D341Med (cell line): ENCODE measurements around the gene KRT71.
"Not testable (repeated sequence)": the region's sequence is repeated elsewhere in the genome, so short reads cannot be mapped to it uniquely, and the experiment has no call there.

Experiments
- DNase-seq: peaks from one replicate; pipeline ENCODE4 v3.0.0; 2012; ENCODE audit warnings: low spot score

KRT71 gene

DNA sequence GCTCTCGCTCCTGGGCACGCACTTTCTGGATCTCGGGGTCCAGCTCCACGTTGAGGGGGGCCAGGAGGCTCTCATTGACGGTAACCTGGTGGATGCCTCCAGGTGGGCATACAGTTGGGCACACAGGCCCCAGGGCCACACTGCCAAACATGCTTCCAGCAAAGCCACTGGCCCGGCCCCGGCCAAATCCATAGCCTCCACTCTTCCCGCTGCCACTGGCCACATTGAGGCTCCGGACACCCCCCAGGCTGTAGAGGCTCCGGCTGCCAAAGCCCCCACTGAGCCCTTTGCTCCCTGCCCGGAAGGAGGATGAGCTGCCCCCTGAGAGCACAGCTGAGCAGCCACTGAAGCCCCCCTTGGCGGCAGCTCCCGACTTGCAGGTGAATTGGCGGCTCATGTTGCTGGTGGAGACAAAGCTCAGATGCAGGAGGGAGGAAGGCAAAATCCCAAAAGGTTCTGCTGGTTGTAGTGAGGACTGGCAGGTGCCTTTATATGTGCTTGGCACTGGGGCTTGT, at the start of gene KRT71:
Gene KRT71, minus strand, starts transcription at position 465 of the 515 bp plus-strand sequence. Its CDS starts 68 bp downstream, at position 397.
- DNase-seq = no peak

DNA sequence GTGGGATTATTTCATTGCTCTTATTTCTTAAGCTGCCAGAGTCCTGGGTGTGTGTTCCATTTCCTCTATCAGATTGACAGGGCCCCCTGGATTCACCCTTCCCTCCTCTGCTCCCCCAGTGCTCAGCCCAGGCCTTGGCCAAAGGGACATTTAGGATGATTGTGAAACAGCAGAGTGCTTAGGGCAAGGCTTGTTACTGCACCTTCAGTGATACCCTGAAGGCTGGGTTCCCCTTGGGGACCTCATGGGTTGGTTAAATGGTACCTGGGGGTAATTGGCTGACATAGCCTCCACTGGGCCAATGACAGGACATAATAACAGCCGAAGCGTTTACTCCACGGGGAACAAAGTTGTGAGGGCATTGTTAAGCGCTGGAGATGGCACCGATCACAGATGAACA, 49.6 kb upstream of the KRT71 start:
- DNase-seq = no peak

DNA sequence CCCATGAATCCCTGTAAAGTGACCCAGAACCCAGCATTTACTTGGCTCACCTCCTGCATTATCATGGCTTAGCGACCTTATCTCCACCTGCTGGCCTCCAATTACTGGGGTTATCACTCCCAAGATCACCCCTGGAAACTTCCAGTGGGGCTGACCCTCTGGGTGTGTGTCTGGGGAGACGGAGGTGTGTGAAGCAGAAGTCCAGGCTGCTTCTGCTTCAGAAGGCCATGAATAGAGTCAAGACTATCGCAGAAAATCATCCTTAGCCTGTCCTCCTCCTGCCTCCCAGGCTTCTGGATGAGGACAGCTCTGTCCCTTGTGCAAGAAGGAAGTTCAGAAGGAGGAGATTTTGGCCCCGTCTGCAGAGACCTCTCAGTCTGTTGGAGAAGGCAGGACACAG, 48.7 kb upstream of the KRT71 start:
- peak; percentile 5 for DNase-seq

DNA sequence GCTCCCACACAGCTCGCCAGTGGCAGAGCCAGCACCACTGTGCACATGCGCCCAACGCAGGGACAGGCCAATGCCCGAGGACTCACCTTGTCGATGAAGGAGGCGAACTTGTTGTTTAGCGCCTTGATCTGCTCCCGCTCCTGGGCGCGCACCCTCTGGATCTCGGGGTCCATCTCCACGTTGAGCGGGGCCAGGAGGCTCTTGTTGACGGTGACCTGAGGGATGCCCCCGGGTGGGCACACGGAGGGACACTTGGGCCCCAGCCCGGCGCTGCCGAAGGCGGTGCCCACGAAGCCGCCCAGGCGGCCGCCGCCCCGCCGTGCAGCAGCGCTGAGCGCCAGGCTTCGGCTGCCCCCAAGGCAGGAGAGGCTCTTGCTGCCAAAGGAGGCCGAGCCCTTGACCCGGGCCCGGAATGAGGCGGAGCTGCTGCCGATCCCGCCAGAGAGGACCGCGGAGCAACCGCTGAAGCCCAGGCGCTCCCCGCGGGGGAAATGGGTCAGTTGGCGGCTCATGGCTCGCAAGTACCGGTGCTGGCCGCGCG, 48.1 kb upstream of the KRT71 start, which contains the start of gene KRT72:
Gene KRT72, minus strand, starts transcription at position 523 of the 541 bp plus-strand sequence. Its CDS starts 11 bp downstream, at position 512.
- DNase-seq = no peak

DNA sequence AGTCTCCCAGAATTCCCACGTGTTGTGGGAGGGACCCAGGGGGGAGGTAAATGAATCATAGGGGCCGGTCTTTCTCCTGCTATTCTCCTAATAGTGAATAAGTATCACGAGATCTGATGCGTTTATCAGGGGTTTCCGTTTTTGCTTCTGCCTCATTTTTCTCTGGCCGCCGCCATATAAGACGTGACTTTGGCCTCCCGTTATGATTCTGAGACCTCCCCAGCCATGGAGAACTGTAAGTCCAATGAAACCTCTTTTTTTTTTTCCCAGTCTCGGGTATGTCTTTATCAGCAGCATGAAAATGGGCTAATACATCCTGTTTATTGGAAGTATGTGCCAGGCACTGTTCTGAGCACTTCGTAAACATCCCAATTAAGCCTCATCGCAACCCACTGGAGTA, 47.5 kb upstream of the KRT71 start:
- no peak for DNase-seq

DNA sequence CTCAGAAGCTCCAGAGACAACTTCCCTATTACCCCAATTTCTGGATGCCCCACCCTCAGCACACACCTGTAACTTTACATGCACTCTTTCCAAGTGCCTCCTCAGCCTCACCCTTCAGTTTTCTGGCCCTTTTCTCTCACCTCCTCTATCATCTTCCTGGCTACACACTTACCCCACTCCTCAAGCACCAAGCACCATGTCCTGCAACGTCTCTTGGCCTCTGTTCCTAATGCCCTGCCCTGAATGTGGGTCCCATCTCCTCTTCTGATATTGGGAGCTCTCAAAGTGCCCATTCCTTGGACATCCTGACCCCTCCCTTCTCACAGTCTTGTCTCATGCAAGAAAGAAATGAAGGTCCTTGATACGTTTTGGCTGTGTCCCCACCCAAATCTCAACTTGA, 47.1 kb upstream of the KRT71 start:
- DNase-seq = no peak

DNA sequence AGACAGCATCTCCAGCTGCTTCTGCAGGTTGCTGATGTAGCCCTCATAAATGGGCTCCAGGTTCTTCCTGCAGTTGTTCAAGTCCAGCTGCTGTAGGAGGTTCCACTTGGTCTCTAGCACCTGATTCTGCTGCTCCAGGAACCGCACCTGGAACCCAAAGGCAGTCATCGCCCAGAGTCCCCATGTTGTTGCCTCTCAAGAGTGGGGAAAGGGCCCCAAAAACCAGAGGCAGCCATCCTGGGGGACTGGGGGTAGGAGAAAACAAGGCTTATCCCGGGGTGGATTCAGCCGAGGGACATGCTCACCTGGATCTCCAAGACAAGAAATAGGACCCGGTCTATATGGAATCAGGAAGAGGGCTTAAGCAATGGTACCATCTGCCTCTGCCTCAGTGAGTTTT, 46.0 kb upstream of the KRT71 start:
- no peak for DNase-seq

DNA sequence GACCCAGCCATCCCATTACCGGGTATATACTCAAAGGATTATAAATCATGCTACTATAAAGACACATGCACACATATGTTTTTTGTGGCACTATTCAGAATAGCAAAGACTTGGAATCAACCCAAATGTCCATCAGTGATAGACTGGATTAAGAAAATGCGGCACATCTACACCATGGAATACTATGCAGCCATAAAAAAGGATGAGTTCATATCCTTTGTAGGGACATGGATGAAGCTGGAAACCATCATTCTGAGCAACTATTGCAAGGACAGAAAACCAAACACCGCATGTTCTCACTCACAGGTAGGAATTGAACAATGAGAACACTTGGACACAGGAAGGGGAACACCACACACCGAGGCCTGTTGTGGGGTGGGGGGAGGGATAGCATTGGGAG, 41.3 kb upstream of the KRT71 start:
- DNase-seq = not testable (repeated sequence)

DNA sequence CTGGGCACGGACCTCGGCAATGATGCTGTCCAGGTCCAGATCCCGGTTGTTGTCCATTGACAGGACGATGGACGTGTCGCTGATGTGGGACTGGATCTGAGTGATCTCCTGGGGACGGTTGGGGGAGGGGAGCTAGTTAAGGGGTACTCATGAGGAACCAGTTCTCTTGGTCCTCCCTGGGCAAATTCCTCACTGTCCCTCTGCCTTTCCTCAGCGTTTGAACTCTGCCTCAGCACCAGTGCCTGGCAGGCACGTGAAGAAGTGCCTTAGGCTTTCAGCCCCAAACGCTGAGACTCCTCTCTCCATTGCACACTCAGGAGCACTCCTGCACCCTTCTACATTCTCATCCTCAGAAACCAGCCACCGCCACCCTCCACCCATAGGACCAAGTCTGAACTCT, 38.6 kb upstream of the KRT71 start:
- DNase-seq = no peak

DNA sequence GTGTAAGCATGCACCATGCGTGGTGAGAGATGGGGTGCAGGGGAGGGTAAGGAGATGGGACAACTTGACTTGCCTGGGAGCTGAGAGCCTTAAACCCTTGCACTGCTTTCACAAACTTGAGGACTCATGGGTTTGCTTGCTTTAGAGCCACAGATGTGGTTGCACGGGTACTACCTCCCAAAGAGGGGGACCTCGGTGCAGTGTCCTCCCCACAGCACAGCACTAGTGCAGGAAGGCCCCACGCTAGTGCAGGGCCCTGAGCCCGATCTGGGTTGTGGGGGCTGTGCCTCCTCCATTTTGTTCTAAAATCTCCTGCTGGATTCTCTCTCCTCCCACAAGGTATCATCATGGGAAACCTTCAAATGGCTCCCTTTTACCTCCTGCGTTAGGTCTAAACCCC, 37.1 kb upstream of the KRT71 start:
- DNase-seq = no peak

DNA sequence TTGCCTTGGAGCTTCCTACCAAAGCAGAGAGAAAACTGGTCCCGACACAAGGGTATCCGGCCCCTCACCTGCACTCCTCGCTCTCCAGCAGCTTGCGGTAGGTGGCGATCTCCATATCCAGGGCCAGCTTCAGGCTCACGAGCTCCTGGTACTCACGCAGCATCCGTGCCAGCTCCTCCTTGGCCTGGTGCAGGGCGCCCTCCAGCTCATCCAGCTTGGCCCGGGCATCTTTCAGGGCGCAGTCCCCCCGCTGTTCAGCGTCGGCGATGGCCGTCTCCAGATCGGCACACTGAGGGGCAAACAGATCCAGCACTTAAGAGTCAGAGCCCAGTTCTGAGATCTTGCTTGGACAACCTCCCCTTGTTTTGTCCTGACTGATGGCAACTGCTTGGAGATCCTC, 34.6 kb upstream of the KRT71 start:
- DNase-seq = no peak

DNA sequence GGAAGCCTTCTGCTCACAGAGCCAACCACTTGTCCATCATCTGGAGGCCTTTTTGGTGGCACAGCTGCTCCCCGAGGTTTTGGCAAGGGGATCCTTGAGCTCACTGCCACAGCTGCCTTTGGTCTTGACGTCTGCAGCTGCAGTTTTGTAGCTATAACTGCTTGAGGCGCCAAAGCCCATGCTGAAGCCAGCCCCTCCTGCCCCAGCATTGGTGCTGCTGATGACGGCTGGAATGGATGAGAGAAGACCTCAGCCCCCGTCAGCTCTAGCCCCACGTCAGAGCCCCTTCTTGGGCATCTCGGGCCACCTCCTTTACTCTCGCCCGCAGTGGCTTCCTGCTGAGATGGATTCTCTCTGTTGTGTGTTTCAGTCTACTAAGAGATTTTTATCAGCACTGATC, 33.0 kb upstream of the KRT71 start:
- no peak for DNase-seq

DNA sequence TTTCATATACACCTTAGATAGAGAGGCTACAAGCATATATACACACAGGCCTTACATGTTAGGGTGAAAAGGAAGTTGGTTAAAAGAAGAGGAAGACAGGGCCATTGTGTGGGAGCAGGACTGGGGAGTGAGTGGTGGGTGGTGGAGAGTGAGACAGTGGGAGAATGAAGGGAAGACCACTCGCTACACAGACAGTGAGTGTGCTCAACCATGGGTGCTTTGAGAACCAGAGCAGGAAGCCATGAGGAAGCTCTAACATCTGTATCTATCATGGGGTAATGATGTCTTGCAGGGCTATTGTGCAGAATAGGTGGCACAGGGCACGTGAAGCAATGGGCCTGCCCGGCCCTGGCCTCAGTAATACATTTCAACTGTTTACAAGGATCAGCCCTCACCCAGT, 32.1 kb upstream of the KRT71 start:
- no peak for DNase-seq

DNA sequence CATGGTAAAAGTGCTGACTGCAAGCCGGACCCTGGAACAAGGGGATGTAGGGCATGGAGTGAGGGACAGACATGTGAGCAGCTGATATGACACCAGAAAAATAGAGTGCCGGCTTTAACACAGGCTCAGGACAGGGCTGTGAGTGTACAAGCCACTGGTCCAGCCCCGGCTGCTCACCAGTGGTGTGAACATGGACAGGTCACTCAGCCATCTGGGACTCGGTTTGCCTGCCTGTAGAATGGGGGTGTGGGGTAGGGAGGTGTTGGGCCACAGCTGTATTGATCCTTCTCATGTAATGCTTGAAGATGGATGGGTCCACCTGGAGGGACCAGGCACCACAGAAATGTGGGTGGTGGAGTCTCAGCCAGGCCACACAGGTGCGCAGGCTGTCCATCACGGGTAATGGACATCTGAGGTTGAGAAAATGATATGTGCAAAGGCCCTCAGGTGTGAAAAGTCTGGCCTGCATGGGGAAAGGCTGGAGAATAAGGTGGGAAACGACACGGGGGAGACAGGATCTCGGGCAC, 31.3 kb upstream of the KRT71 start:
- no peak for DNase-seq

DNA sequence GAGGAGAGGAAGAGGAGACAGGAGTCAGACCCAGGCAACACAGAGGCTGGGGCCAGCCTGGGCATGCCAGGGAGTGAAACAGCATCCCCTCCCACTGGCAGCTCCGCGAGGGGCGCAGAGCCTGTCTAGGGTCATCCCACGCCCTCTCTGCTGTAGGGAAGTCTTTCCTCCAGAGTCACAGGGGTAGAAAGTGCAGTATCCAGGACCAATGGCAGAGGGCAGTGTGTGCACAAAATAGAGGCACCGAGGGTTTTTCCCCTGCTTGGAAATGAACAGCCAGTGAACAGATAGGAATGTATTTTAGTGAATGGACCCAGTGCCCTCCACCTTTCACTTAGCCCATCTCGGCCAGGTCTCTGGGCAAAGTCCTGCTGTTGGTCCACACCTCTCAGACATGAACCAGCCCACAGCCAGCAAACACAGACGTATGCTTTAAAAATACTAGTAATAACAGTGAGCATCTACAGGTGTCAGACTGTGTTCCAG, 30.1 kb upstream of the KRT71 start:
- peak; percentile 71 for DNase-seq

DNA sequence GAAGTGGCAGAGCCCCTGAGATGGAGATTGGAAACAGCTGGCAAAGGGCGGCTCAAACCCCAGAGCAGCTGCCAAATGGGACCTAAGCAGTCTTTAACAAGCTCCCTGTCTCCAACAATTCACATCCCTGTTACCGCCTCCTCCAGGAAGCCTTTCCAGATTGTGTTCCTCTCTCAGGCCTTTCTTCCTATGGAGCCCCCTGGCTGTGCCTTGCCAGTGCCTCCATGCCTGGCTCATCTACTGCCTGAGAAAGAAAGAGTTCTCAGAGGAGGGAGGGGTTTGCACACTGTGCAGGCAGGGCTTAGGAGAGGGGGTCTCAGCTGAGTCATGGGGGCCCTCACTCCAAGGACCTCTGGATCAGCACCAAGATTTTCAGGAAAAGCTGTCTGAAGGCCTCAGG, 29.5 kb upstream of the KRT71 start:
- DNase-seq = no peak

DNA sequence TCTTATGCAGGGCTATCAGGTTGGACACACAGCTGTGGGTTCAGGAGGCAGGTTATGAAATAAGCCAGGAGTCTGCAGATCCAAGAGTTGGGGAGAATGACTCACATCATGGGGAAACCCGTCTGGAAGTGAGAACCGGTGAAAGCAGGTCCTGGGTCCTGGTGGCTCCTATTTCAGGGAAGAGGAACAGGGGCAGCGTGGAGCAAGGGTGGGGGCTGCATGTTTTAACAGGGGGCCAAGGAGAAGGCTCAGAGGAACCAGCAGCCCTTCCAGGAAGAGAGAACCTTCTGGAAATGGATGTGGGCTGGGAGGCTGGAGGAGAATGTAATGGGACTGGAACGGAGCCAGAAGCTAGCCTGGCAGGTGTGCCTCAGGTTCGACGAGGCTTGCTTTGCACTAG, 28.5 kb upstream of the KRT71 start:
- no peak for DNase-seq

DNA sequence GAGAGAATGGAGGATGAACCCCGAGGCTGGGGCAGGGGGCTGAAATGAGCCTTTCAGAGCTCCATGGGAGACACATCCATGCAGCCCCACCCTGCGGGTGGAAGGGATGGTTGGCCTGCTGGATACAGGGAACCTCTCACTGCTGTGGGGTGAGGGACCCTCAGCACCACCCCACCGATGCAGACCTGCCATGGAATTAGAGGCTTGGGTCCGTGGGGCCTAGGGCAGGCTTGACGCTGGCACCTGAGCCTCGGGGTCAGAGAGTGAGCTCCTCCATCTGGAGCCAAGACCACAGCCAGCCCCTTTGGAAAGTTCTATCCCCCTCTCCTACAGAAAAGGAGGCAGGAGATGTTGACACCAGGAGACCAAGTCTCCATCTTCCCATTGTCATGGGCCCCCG, 28.1 kb upstream of the KRT71 start:
- no peak for DNase-seq

DNA sequence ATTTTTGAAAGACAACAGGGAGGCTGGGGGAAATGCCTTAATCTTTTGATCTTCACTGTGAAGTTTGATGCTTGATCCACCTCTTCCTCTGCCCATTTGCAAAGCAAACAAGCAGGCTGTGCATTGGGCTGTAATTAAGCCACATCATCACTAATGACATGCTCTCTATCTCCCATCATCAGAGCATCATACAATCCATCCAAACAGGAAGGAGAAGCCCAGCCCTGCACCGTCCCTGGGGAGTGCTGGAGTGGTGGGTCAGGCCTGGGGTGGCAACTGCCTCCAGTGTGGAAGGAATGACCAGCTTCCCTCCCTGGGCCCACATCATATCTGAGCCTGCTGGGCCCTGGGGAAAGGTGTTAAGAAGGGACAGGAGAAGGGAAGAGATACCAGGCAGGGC, 27.6 kb upstream of the KRT71 start:
- DNase-seq = no peak

DNA sequence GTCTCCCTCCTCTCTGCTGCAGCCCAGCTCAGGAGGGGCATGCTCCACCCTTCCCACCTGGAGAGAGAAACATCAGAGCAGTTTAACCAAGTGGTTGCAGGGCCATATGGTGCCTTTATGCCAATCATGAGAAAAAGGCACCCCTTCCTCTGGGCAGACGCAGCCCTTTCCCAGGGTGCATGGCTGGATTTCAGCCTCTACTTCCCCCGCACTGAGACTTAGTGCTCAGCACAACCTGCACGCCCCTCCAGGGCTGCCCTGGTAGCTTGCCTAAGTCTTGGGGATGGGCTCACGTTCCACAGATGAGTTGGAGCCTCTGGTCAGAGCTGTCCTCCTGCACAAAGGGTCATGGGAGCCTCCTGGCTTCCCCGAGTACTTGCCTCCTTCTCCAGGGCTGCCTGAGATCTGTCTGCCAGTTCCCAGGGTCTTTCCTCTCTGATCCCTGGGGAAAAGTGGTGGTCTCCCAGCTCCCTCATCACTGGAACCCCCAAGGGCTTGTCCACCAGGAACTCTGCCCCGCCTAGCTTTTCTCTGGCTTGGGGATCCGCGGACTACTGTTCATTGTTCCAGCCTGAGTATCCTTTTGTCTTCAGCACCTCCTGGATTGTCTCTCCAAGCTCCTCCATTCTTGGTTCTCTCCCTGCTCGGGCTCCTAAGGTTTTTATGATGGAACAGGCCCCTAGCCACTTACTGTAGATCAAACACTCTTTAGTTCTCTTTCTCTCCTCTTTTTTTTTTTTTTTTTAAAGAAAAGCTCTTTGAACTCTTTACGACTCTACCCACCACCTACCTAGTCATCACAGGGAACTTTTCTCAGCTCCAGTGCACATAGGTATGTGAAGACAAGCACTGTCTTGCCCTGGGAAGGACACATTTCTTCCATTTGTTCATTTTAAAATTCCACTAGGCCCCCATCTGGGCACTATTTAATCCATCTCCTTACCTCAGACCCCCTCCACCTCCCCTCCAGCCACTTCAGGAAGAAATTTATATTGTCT, 26.8 kb upstream of the KRT71 start:
- no peak for DNase-seq

DNA sequence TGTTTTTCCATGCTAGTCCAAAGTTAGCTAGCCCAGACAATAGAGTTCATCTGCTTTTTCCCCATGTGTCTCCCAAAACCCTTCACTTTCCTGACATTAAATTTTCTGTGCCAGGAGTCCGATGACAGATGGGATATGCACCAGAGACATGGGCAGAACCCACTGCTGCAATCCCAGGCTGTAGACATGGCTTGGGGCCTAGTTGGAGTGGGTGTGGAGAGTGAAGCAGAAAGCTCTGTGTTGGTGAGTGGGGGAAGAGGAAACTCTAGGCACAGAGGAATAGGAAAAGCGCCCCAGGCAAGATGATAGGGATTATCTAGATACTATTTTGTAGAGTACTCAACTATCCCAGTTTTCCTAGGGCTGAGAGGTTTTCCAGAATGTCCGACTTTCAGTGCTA, 25.5 kb upstream of the KRT71 start:
- DNase-seq = no peak

DNA sequence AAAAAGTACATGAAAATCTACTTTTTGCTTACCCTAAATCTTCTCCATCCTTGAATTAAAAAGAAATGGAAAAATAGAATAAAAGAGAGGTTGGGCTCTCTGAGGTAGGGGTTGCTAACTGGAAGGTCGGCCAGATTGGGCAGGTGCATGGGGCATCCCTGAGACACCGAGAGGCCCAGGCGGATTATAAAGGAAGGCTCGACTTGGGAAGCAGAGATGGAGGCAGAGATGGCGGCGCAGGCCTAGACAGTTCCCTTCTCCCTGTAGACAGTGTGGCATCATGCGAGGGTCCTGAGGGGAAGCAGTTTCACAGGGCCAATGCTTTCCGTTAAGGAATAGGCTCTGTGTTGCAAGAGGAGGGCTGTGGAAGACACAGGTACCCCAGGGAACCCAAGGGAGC, 24.4 kb upstream of the KRT71 start:
- DNase-seq = no peak

DNA sequence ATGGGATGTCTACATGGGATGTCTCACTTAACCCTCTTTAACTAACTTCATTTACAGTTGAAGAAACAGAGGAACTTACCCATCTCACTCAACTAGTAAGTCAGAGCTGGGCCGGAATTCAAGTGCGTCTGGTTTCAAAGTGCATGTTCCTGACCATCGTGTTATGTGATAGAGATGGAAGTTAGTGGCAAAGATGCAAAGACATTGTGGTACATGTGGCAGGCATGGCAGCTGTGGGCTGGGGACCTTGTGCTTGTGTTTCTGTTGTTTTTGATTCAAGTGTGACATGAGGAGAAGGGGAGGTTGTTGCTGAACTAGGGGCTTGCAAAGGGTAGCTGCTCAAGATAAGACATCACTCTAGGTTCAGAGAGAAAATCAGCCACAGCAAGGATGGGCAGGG, 23.0 kb upstream of the KRT71 start:
- no peak for DNase-seq
